HepG2 (cell line): ENCODE measurements around the gene CALN1. TPM values are rescaled to one million over a fixed set of nuclear protein-coding genes. Genes with fewer than 3 reads are reported as not detected.

Source experiments
- ATAC-seq: fragments of 200-7000 bp; cut with Tn5 transposase; 3 replicates; pipeline ENCODE4 v1.9.1; 2020; ENCODE audit warnings: mild to moderate bottlenecking, moderate library complexity
- BruUV-seq: library from RNA; stranded (reverse); fragments of 400-500 nt; replicated peaks from 2 replicates; lab custom pipeline; 2021; lab: Mats Ljungman, UMichigan
- CTCF ChIA-PET: fragments of 300-600 bp; formaldehyde crosslinking; extraction: SDS; loops from one replicate; lab custom pipeline; 2021; ENCODE audit warnings: low total read pairs, inconsistent platforms, low intra/inter-chr PET ratio; lab: Yijun Ruan, JAX
- POLR2A ChIA-PET: fragments of 350-600 bp; sonication (Branson Sonifier 250); formaldehyde crosslinking; loops from one replicate; lab custom pipeline; 2020; ENCODE audit warnings: antibody characterized with exemption, inconsistent platforms; lab: Yijun Ruan, JAX
- DNase-seq: peaks from one replicate; pipeline ENCODE4 v3.0.0-alpha.2; 2015; ENCODE audit warnings: low spot score
- FAIRE-seq: peaks from 3 replicates; lab custom pipeline; 2011; peaks lifted over from hg19 to GRCh38; lab: Jason Lieb, UNC
- H2AFZ ChIP-seq: one replicate; pipeline ENCODE4 v1.6.1; 2011; ENCODE audit warnings: low read length, inconsistent platforms
- H3K27ac ChIP-seq: fragments of 300-600 bp; 3 replicates; pipeline ENCODE4 v1.8.0; 2011; ENCODE audit warnings: mixed run types, mild to moderate bottlenecking, mixed read lengths, low read length, inconsistent platforms; ENCODE audit not compliant: insufficient read depth; ENCODE audit errors: extremely low read length
- H3K27me3 ChIP-seq, 2 experiments: fragments of 200-600 bp in 1 of 2; 2 replicates in 1 of 2; 3 replicates in 1 of 2; pipeline versions ENCODE4 v1.6.0 to v1.8.0; 2011; ENCODE audit warnings: low read length in 2 of 2, mild to moderate bottlenecking in 2 of 2, moderate library complexity in 2 of 2, inconsistent platforms in 1 of 2; ENCODE audit not compliant: insufficient read depth in 2 of 2, control insufficient read depth in 1 of 2
- H3K36me3 ChIP-seq, 2 experiments: fragments of 200-600 bp in 1 of 2; replicated peaks in 1 of 2; 2 replicates in 1 of 2; 3 replicates in 1 of 2; pipeline versions ENCODE4 v1.5.1 to v1.8.0; 2011; ENCODE audit warnings: low read length in 2 of 2, inconsistent platforms in 1 of 2; ENCODE audit not compliant: insufficient read depth in 2 of 2, control insufficient read depth in 1 of 2
- H3K4me1 ChIP-seq: 2 replicates; pipeline ENCODE4 v1.5.1; 2012; ENCODE audit warnings: low read length, inconsistent platforms; ENCODE audit not compliant: insufficient read depth
- H3K4me2 ChIP-seq: 2 replicates; pipeline ENCODE4 v1.6.0; 2011; ENCODE audit warnings: low read depth, low read length, inconsistent platforms
- H3K4me3 ChIP-seq, 3 experiments: fragments of 200-600 bp in 1 of 3; sonication (generic), shearing (Covaris generic) in 1 of 3; replicated peaks in 1 of 3; 2 replicates each; pipeline ENCODE4 v1.5.1; 2011 to 2016; ENCODE audit warnings: low read length in 3 of 3, inconsistent platforms in 2 of 3, low read depth in 2 of 3, mild to moderate bottlenecking in 2 of 3, control low read depth in 1 of 3, mixed read lengths in 1 of 3; ENCODE audit not compliant: insufficient read depth in 1 of 3
- H3K79me2 ChIP-seq: one replicate; pipeline ENCODE4 v1.6.1; 2011; ENCODE audit warnings: low read length, inconsistent platforms; ENCODE audit not compliant: insufficient read depth
- H3K9ac ChIP-seq: 2 replicates; pipeline ENCODE4 v1.6.0; 2011; ENCODE audit warnings: mild to moderate bottlenecking, low read depth, low read length, inconsistent platforms; ENCODE audit not compliant: insufficient read depth
- H3K9me3 ChIP-seq: 2 replicates; pipeline ENCODE4 v1.5.1; 2012; ENCODE audit warnings: mild to moderate bottlenecking, low read length
- H4K20me1 ChIP-seq: 2 replicates; pipeline ENCODE4 v1.6.0; 2011; ENCODE audit warnings: inconsistent platforms, mild to moderate bottlenecking, low read length, moderate library complexity; ENCODE audit not compliant: insufficient read depth
- HBP1 ChIP-seq: IDR thresholded peaks from 2 replicates; pipeline ENCODE4 v1.6.1; 2016; ENCODE audit warnings: low read depth, control low read depth
- RELA ChIP-seq: sonication (generic); formaldehyde crosslinking; IDR thresholded peaks from 2 replicates; pipeline ENCODE4 v1.4.0; 2020; ENCODE audit warnings: missing genetic modification reagents
- RORA ChIP-seq: sonication (generic); formaldehyde crosslinking; IDR thresholded peaks from 2 replicates; pipeline ENCODE4 v1.5.0; 2020; ENCODE audit warnings: mild to moderate bottlenecking, missing genetic modification reagents, moderate library complexity
- SIN3A ChIP-seq: IDR thresholded peaks from 2 replicates; pipeline ENCODE4 v1.6.1; 2011; ENCODE audit warnings: low read depth, mild to moderate bottlenecking, control low read depth, low read length, borderline replicate concordance
- ZNF232 ChIP-seq: sonication (generic); formaldehyde crosslinking; IDR thresholded peaks from 2 replicates; pipeline ENCODE4 v1.4.0; 2020; ENCODE audit warnings: missing genetic modification reagents, borderline replicate concordance
- ZNF513 ChIP-seq: sonication (generic); formaldehyde crosslinking; conservative IDR thresholded peaks from 2 replicates; pipeline ENCODE4 v1.5.0; 2020; ENCODE audit warnings: missing genetic modification reagents
- WGBS: methylation state at CpG from one replicate; pipeline ENCODE4 v1.1.6; 2017; ENCODE audit warnings: low lambda C conversion rate; 5-methylcytosine and 5-hydroxymethylcytosine counted together
- in situ Hi-C: cut with HindIII; loops from 2 replicates; pipeline ENCODE4 v1.10.0; 2017; ENCODE audit warnings: low pct_unique_long_range_greater_than_20kb; ENCODE audit not compliant: extremely low pct_ligation_motif_present
- intact Hi-C: fragments of 100-400 bp; cut with micrococcal nuclease; formaldehyde crosslinking; loops from one replicate; pipeline ENCODE4 v1.10.0; 2022; ENCODE audit not compliant: unreplicated experiment
- polyA plus RNA-seq, 8 experiments: library from polyadenylated mRNA; depleted of rRNA in 3 of 8; stranded (reverse) in 7 of 8; unstranded in 1 of 8; fragments of >200 nt; fragmentation: Illumina TruSeq in 4 of 8; extraction: Trizol in 4 of 8; gene quantifications; 2 replicates each; pipeline versions ENCODE4 v1.2.1 to v1.2.3, GENCODE V29; 2011 to 2016; ENCODE audit warnings: low read depth in 4 of 8, missing spikeins in 1 of 8, mixed read lengths in 1 of 8; ENCODE audit not compliant: insufficient read depth in 1 of 8
- total RNA-seq, 5 experiments: library from RNA; depleted of rRNA; stranded (reverse); fragments of >200 nt; fragmentation: Illumina TruSeq; extraction: Trizol; gene quantifications; 2 replicates each; pipeline ENCODE4 v1.2.3, GENCODE V29; 2016; ENCODE audit warnings: low read depth in 1 of 5

Gene CALN1
- total and polyA plus RNA-seq, 2 of the 13 experiments (the other 11 are each of a cell fraction or from before 2014, with no cell fraction given) = not detected

DNA sequence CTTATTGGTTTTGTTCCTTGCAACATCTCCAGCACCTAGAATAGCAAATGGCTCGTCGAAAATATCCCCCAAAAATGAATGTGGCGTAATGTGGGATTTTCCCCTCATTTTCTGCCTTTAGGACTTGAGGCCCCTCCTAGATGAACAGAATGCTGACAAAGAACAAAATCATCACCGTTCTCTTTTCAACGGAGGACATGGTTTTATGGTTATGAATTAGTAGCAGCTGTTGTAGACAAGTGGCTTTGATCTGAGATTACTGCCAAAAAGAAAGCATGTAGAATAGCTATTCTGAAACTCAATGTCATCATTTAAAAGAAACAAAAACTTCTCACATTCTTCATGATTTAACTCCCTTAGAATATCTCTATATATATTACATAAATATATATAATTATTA lies 17.2 kb upstream of the CALN1 start:
- in situ Hi-C loops = no loop called here
- FAIRE-seq = no peak
- Histone ChIP-seq H3K36me3 (no peaks in the 10 kb centered on the region), H3K79me2 (no peaks in the 10 kb centered on the region), H3K4me3 (no peak overlapping the region), H3K27ac (no peak overlapping the region), H3K9me3 (peaks cover 6% of the 10 kb centered on the region), H3K9ac (no peak overlapping the region), H2AFZ (no peak overlapping the region), H3K4me1 (no peaks in the 10 kb centered on the region), H3K4me2 (no peak overlapping the region), H4K20me1 (no peaks in the 10 kb centered on the region), H3K27me3 (peaks cover 0 to 4% of the 10 kb centered on the region in 2 experiments; a peak in 1 of 5 replicates)
- 30% methylated on average over 5 of the region's 5 CpGs for WGBS
- POLR2A ChIA-PET = no interaction called here
- CTCF ChIA-PET = no interaction called here
- intact Hi-C loops = no loop called here
- DNase-seq = no peak
- no TSS peak for BruUV-seq
- ATAC-seq = no peak
- TF ChIP-seq RELA (no peak), HBP1 (CRISPR knock-in tag) (no peak)

- 43% methylated on average over 6 of the region's 8 CpGs for WGBS
- H3K9me3 ChIP-seq = no peaks in the 10 kb centered on the region
- CTCF ChIA-PET = no interaction called here
- no TSS peak for BruUV-seq
- H3K27me3 ChIP-seq = no peaks in the 10 kb centered on the region; a peak in 2 of 5 replicates
- no peaks in the 10 kb centered on the region for H4K20me1 ChIP-seq
- H3K4me2 ChIP-seq = no peak overlapping the region
- FAIRE-seq = no peak
- DNase-seq = no peak
- TF ChIP-seq SIN3A (no peak), ZNF513 (CRISPR knock-in tag) (no peak), ZNF232 (CRISPR knock-in tag) (no peak), RORA (CRISPR knock-in tag) (no peak)
- TF ChIP-seq, all 625 proteins: peak for 0
- no peak for ATAC-seq
- intact Hi-C loops = no loop called here
- no peak overlapping the region for H3K4me3 ChIP-seq
- no peaks in the 10 kb centered on the region for H3K4me1 ChIP-seq
- H3K27ac ChIP-seq = no peak overlapping the region
- POLR2A ChIA-PET = no interaction called here
- in situ Hi-C loops = no loop called here
- H3K9ac ChIP-seq = no peak overlapping the region
- H3K36me3 ChIP-seq = no peaks in the 10 kb centered on the region
- H3K79me2 ChIP-seq = no peaks in the 10 kb centered on the region
- no peak overlapping the region for H2AFZ ChIP-seq
These were observed 4.7 kb upstream of the CALN1 start for GRCh38 chr7:72416846-72417245.
